ENCODE data around the gene NCSTN. TPM values are rescaled to one million over a fixed set of nuclear protein-coding genes. Genes with fewer than 3 reads are reported as not detected.
A peak's percentile ranks its signal among the peaks of the same experiment; 100 is the strongest.
"Not testable (repeated sequence)": the region's sequence is repeated elsewhere in the genome, so short reads cannot be mapped to it uniquely, and the experiment has no call there.

The NCSTN gene
- total RNA-seq, 1 donor from 2014 or later, result 102 TPM

DNA sequence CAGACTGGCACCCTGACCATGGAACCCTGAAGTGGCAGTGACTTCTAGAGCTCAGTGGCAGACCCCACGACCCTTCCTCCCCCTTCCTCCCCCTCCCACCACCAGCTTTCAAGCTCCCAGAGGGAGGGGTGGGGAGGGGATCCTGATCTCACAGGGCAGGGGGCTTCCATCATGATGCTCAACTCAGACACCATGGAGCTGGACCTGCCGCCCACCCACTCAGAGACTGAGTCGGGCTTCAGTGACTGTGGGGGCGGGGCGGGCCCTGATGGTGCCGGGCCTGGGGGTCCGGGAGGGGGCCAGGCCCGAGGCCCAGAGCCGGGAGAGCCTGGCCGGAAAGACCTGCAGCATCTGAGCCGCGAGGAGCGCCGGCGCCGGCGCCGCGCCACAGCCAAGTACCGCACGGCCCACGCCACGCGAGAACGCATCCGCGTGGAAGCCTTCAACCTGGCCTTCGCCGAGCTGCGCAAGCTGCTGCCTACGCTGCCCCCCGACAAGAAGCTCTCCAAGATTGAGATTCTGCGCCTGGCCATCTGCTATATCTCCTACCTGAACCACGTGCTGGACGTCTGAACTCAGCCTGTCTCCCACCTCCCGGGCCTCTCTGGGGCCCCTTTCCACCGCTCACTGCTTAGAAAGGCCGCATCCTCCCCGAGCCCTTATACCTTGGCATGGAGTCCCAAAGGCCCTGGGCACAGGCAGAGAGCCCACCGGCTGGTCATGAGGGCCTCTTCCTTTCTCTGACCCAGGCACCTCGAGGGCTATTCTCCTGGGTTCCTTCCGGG is 27.6 kb downstream of the NCSTN start:
- DNase-seq (ENCODE audit: low spot score), result peak; percentile 80

DNA sequence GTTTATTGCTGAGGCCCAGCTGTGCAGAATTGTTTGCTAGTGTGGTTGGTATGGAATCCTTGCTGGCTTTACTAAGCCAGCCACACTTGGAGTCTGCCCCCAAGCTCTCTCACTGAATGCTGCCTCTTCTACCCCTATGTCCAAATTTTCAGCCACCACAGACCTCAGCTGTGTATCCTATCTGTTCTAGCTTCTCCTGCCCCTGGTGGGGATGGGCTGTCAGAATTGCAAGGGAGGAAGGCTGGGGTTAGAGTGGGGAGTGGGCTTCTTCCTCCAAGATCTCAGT is 28.1 kb downstream of the NCSTN start:
- peak; percentile 20 for DNase-seq (ENCODE audit: low spot score)

DNA sequence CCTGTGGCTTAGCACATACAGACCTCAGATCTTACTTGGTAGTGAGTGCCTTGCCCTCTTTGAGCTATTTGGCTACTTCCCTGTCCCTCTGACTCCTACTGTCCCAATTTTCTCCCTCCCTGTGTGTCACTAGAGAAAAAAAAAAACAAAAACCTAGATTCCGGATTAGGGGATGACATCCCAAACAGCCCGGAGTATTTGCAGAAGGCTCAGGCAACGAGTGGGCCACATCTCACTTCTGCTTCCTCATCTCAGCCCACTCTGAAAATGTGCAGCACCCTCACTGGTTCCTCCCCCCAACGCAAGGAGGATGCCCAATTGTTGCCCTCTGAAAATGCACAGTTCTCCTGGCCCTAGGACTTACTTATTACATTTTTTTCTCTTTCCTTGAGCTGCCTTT is 28.6 kb downstream of the NCSTN start:
- no peak for DNase-seq (ENCODE audit: low spot score)

DNA sequence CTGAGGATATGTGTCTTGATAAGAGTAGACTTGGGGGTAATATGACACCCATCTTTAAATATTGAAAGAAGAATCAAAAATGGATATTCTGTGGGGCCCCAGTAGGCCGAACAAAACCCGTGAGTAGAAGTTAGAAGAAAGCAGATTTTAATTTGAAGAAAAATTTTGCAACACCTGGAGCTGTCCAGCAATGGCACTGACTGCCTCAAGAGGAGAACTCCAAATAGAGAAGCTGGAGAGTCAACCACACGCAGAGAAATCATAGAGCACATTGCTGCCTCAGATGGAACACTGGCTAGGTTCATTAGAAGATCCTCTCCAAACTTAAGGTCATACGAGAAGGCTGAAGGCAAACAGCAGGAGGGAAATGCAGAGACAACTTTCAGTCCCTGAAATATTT is 30.5 kb downstream of the NCSTN start:
- peak; percentile 2 for DNase-seq (ENCODE audit: low spot score)

DNA sequence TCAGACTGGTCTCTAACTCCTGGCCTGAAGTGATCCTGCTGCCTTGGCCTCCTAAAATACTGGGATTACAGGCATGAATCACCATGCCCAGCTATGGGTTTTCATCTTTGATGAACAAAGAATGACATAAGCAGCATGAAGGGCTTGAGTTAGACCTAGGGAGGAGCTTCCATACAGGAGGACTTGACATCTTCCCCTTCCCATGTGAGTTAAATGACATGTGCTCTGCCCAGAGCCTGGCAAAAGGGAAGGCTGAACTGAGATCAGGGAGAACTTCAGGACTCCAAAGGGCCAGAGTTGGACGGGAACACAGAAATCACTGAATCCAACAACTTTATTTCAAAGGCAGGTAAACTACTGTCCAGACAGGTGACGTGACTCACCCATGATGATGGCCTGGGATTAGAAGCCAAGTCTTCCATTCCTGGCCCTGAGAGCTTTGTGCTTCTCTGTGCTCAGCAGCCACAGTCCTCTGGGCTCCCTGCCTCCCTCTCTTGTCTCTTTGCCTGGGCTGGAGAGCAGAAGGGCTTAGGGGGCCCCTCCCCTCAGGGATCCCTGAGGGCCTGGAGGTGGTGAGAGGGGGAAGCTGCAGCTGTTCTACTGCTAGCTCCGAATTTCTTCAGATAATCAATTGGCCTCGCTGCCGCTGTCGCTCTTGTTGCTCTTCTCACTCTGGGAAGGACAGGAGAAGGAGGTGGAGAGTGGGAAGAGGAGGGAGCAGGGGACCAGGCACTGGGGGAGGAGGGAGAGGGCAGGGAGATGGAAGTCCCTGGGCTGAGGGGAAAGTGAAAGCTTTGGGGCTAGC is 31.3 kb downstream of the NCSTN start:
- DNase-seq (ENCODE audit: low spot score), result peak; percentile 73

DNA sequence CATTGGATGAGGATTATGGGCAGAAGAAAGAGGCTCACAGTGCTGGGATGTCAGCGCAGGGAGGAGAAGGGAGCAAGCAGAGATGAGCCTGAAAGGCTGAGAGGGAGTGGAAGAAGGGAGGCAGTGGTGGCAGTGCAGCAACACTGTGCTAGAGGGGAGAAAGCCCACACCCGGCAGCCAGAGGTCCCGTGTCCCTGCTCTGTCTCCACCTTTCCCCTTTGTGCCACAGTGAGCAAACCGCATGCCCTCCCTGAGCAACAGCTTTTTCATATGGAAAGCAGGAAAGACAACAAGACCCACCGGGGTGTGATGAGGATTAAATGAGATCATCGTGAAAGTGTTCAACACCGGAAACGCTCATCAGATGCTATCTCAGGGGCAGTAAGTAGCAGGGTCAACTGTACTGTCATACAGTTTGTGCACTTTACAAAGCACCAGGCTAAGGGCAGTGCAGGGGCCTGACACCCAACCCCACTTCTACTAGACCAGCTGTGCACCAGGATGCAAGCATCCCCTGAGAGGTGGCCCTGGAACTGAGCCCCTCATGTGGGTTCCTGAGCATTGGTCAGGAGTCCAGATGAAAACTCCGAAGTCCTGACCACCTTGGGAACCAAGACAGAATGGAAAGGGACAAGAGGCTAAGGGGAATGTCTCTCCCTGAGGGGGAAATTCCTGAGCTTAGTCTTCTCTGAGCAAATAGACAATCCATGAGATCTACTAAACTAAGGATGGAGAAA is 32.8 kb downstream of the NCSTN start:
- DNase-seq (ENCODE audit: low spot score), result peak; percentile 59

DNA sequence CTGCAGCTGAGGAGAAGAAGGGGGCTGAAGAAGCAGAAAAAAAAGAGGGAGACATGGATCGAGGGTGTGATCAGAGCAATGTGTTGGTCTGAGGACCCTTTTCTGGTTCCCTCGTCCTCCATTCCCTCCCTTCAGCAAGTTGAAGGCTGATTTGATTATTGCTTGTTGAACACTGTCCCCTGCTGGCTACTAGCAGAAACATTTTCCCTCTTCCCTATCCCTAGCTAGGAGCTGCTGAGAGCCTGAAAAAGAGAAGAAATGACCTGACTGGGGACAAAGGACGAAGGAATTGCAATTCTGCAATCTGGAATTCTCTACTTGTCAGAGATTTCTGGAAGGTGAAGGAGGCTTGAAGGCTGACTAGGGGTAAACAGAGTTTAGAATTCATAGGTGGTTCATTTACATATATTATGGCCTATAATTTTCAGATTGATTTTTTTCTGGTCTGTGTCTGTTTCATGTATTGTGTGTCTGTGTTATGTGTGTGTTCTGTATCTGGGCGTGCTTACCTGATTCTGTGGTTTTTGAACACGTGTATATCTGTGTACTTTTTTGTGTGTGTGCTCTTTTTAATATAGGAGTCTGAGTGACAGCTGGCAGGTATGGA is 33.4 kb downstream of the NCSTN start:
- DNase-seq (ENCODE audit: low spot score), result no peak

DNA sequence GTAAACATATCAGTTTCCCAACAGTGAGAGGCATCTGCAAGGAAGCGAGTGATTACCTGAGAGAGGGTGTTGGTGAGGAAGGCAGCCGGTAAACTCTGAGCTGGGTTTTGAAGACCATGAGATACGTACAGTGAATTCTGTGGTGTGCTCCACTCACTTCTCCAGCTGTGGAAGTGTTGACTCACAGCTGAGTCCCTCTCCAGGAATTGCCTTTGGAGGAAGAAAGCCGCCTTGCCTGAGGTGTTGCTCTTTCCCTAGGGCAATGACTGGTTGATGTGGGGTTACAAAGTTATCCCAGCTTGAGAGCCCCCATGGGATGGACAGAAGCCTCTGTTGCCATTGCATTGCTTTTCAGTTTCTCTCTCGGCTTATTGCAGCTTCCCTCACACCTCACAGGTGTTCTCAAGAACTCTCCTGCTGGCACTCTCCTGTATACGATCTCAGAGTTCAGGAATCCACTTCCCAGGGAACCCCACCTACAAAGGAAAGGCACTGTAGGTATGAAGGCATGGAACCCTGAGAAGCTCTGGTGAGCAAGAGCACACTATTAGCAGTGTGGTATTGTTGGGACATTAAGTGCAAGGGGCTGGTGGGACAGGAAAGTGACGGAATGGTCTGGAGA is 34.5 kb downstream of the NCSTN start:
- DNase-seq (ENCODE audit: low spot score), result peak; percentile 47

DNA sequence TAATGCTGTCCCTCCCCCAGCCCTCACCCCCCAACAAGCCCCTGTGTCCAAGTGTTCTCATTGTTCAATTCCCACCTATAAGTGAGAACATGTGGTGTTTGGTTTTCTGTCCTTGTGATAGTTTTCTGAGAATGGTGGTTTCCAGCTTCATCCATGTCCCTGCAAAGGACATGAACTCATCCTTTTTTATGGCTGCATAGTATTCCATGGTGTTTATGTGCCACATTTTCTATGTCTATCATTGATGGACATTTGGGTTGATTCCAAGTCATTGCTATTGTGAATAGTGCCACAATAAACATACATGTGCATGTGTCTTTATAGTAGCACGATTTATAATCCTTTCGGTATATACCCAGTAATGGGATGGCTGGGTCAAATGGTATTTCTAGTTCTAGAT is 41.6 kb downstream of the NCSTN start:
- DNase-seq (ENCODE audit: low spot score), result peak; percentile 4

DNA sequence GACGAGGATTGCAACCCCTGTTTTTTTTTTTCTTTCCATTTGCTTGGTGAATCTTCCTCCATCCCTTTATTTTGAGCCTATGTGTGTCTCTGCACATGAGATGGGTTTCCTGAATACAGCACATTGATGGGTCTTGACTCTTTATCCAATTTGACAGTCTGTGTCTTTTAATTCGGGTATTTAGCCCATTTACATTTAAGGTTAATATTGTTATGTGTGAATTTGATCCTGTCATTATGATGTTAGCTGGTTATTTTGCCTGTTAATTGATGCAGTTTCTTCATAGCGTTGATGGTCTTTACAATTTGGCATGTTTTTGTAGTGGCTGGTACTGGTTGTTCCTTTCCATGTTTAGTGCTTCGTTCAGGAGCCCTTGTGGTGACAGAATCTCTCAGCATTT is 45.2 kb downstream of the NCSTN start:
- not testable (repeated sequence) for DNase-seq (ENCODE audit: low spot score)

DNA sequence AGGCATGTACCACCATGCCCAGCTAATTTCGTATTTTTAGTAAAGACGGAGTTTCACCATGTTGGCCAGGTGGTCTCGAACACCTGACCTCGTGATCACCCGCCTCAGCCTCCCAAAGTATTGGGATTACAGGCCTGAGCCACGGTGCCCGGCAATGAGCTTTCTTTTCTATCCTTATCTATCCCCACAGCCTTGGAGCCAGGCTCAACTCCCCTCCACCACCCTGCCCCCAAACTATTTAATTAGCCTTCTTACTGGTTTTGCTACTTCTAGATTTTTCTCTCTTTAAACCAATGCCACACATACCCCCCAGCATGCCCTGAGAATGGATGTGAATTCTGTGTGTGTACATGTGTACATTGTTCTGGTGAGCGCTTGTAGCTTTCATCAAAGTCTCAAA is 51.5 kb downstream of the NCSTN start:
- peak; percentile 45 for DNase-seq (ENCODE audit: low spot score)

DNA sequence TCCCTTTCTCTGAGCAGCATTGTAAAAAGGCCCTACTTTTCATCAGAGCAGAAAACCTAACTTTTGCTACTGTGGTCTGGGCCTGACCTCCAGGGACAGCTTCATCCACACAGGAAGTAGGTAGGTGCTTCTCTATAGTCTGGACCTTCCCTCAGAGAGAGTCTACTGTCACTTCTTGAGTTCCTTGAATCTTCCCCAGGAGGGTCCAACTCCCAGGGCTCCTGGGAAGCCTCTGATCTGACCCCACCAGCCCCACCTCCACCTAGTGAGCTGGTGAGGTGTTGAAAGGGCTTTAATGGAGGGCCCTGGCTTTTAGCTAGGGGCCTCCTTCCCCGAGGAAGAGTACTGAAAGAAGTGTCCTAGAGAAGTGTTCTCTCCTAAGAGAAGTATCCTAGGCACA is 54.5 kb downstream of the NCSTN start:
- peak; percentile 26 for DNase-seq (ENCODE audit: low spot score)

DNA sequence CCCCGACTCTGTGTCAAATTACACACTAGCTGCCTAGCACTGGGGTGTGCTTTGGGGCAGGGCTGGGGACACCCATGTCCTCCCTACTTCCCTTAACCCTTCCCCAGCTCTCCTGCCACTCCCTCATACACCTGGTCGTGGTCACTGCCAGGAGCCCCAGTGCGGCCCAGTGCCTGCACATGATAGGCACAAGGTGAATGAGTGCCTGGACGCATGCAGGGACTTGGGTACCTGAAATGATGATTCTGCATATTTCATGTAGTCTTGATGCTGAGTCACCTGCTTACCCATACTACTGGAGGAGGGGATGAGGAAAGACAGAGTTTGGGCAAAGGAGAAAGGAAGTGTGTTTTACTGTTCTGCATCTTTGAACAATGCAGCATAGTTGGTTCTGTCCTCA is 55.6 kb downstream of the NCSTN start:
- DNase-seq (ENCODE audit: low spot score), result no peak

DNA sequence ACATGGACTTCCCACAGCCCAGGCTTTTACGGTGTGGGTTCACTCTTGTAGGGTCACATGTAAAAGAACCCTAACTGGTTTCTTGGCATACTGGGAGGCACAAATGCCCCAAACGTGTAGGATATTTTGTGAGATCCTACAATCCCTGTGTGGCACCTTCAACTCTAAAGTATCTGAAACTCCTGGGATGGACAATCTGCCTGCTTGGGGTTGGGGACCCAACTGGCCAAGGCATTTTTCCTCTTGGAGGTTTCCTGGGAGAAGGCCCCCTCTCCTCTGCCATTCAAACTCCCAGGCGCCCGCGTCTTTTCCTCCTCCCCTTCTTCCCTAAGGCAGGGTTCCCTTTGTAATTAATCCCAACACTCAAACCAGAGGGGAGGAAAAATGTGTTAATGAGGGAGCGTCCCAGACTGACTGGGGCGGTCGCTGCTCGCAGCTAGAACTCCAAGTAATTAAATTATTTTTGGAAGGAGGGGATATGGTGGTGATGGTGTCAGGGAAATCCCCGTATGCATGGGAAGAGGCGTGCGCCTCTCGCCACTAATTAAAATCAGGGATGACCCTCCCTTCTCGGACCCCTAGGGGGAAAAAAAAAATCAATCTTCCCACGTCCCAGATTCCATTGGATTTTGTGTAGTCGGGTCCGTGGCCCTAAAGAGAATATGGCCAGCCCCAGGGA is 56.5 kb downstream of the NCSTN start:
- DNase-seq (ENCODE audit: low spot score), result no peak

DNA sequence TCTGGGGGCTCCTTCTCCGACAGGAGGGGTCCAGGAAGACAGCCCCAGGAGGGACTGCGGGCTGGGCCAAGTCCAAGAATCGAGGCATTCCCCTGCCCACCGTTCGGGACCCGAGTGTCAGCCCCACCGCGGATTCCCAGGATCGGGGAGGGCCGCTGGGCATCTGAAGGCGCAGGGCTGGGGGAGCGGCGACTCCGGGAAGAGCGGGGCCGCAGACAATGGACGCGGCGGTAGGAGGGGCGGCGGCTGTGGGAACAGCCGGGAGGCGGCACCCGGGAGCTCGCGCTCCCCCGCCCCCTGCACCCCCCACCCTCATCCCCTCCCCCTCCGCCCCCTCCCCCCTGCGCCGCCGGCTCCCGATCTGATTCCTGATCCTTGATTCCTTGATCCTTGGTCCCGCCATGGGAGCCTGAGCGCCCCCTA is 57.1 kb downstream of the NCSTN start, which contains the start of gene VANGL2:
Gene VANGL2 (plus strand): TSS at position 342 of the 423 bp plus-strand sequence. CDS start 15,274 bp downstream, outside the sequence.
- no peak for DNase-seq (ENCODE audit: low spot score)

DNA sequence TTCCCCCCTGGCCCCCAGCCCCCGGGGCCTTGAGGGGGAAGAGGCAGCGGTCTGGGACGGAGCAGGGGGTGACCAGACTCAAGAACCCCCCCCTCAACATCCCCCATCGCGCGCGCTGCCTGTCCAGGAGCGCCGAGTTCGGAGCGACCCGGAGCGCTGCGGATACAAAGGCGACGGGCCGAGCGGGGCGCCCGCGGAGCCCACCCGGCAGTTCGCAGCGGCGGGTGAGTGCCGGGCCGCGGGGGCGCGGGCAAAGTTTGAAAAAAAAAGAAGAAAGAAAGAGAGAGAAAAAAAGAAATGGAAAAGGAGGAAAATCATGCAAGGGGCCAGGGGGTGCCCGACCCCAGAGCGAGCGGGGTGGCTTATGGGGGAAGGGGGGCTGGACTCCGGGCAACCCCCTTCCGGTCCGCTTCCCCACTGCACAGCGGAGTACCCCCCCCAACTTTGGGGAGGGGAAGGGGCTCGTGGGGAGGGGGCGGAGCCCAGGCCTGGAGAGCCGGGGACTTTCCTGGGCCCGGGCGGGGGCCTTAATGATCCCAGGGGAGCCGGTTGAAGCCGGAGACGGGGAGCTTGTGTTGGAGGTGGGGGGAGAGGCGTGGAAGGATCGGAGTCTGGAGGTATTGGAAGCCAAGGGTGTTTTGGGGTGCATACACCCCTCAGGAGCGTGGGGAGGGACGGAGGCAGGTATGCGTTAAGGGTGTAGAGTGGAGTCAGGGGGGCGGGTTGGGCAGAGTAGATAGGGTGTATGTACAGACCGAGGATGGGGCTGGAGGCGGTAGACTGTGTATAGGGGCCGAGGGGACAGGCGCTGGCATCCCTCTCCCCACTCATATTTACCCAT is 57.7 kb downstream of the NCSTN start:
- no peak for DNase-seq (ENCODE audit: low spot score)

DNA sequence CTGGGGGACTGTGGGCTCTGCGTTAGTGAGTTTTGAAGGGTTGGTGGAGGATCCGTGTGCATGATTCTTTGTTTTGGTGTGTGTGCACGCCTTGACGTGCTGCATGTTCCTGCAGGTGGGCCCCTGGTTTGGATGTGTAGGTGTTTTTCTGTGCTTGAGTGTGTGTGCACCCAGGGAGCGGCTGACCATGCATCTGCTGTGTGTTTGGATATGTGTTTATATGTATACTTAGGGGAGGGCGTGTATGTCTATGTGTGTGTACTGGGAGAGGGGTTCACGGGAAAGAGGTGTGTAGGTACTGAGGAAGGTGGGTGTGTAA is 58.3 kb downstream of the NCSTN start:
- DNase-seq (ENCODE audit: low spot score), result no peak

DNA sequence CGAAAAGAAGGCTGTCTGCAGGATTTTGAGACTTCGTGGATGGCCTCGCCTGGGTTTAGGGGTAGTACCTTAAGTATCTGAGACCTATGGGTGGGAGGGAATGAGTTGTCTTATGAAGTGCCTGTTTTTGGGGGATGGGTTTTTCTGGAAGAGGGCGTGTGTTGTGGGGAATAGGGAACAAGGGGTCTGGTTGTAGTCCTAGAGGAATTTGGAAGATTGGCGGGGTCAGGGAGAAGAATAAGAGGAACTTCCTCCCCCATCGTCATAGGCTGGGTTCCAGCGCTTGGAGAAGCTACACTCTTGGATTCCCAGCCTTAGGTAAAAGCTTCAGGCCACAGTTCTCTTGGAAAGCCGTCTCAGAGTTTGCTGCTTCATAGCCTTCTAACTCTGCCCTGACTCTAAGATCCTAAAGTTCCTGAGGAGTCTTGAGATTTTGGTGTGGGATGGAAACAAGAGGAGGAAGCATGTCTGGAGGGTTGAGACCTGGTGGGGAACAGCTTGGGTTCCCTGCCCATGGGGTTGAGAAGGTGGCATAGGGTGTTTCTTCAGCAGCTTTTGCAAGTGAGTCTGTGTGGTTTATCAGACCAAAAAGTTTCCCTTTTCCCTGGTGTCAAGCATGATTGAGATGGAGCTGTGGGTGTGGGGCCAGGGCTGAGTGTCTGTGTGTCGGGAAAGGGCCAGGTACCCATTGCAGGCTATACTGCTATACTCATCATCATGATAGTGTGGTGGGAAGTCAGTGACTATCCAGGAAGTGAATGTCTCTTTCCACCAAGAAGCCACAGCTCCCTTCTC is 59.0 kb downstream of the NCSTN start:
- DNase-seq (ENCODE audit: low spot score), result no peak

DNA sequence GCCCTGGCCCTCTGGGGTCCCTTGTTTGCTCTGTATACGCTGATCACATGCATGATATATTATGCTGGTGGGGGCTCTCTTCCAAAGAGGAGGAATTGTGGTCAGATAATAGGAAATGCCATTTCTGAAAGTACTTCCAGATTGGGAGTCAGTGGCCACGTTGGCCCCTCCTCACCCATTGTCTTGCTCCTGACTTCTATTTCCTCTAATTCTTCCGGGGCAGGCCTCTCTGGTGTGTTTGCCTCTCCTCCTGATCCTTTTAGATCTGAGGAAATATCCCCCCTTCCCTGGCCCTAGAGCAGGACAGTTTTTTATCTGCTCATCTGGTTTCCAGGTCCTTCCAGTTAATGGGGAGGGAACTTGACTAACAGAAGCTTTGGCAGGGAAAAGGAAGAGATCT is 60.1 kb downstream of the NCSTN start:
- DNase-seq (ENCODE audit: low spot score), result no peak
